Stimulated activated CD4-positive, alpha-beta T cell treated with anti-CD3 and anti-CD28 coated beads, Interleukin-2, amount 100 ng/mL, for 48 hours (primary cell): ENCODE measurements around the gene RHOC.
A peak's percentile ranks its signal among the peaks of the same experiment; 100 is the strongest.

ENCODE experiments used
- DNase-seq, 2 donors: peaks; one replicate each; pipeline ENCODE4 v3.0.0-alpha.2; 2020

Gene RHOC

DNA sequence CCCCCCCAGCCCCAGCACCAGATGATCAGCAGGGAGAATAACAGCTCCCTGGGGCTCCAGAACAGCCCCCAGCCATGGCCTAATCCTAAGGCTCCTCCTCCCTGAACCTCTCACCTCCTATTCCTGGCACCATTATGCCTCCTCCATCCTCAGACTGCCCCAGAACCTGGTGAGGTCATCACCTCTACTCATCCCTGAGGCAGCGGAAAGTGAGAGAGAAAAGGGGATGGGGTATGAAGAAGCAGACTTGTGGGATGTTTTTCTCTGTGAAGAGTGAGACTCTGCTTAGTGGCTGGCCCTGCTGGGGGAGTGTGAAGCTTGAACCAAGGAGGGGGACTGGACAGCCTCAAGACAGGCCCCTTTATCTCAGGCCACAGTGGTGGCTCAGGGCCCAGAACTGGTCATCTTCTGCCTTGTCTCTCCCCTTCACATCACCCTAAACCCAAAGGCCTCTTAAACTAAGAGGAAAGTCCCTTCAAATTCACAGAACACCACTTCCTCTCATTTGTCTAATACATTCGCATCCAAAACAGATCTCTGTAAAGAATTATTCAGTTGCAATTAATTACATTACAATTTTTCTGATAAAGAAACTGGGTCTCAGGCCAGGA is 10.4 kb upstream of the RHOC start:
- DNase-seq, result no peak

- DNase-seq, result peak; percentile 79 to 81
These were observed 9.3 kb upstream of the RHOC start for GRCh38 chr1:112716133-112716720.

DNA sequence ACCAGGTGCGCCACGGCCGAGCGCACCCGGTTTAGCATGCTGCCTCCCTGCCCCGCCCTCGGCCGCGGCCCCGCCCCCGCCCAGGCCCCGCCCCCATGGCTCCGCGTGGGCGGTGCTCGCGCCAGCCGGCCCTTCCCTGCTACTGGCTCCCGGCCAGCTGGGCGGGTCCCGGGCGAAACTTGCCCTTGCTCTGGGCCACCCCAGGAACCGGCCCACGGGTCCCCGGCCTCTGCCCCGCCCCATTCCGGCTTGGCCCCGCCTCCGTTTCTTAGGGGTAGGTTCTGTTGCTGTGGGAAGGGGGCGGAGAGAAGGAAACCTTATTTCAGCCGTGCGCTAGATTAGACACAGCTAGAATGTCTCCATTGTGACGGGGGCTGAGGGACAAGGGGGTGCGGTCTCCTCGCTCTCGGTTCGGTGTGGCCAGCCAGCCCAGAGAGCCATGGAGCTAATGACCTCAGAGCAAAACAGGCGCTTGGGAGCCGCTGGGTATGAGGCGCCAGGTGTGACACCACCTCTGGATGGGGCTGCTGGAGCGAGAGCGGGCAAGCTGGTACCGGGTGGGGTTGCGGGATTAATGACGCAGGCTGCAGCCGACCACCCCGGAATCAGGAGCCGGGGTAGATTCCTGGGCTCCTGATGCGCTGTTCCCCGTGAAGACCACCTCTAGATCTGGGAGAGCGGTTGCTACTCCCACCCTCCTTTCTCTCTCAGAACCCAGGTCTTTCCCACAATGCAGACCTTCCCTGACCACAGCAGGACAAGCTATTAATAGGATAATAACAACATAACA is 8.5 kb upstream of the RHOC start, which contains the start of gene PPM1J:
PPM1J (minus strand) TSS at position 69 of the 790 bp plus-strand sequence; CDS start at position 38, 31 bp downstream.
- DNase-seq, result peak; percentile 95

DNA sequence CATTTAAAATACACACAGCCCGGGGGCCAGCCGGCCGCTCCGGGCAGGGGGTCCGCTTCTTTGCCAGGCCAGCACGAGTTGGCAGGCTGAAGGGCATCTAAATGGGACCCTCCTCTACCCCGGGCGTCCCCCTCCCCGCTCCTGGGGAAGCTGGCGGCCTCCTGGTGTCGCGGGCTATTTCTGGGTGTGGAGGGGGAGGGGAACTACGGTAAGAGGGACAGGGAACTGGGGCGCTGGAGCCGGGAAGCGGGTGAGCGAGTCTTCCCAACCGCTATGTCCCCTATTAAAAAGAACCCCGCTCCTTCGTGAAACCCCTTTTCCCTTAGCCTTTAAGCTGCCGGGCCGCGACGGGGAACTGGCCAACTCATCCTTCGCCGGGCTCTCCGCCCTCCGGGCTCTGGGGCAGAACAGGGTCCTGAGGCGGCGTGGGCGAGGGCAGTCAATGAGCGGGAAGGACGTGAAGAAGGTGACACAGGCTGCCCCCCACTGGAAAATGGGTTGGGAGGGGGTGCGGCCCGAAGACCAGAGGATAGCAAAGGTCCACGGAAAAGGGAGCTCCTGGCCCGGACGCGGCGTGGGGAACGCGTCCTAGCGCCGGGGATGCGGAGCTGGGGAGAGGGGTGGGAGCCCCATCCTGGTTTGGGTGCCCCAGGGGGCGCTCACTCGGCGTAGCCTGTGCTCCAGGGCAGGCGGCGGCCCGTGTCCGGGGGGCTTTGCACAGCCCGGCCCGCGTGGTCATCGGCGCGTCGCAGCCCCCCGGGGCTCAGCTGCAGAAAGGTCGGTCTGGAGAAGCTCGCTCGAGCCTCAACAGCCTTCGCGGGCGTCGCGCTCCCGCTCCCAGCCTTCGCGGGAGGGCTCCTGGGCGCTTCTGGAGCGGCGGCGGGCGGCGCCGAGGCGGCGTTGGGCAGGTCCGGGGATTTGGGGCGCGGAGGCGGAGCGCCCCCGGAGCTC is 7.7 kb upstream of the RHOC start:
- no peak for DNase-seq

DNA sequence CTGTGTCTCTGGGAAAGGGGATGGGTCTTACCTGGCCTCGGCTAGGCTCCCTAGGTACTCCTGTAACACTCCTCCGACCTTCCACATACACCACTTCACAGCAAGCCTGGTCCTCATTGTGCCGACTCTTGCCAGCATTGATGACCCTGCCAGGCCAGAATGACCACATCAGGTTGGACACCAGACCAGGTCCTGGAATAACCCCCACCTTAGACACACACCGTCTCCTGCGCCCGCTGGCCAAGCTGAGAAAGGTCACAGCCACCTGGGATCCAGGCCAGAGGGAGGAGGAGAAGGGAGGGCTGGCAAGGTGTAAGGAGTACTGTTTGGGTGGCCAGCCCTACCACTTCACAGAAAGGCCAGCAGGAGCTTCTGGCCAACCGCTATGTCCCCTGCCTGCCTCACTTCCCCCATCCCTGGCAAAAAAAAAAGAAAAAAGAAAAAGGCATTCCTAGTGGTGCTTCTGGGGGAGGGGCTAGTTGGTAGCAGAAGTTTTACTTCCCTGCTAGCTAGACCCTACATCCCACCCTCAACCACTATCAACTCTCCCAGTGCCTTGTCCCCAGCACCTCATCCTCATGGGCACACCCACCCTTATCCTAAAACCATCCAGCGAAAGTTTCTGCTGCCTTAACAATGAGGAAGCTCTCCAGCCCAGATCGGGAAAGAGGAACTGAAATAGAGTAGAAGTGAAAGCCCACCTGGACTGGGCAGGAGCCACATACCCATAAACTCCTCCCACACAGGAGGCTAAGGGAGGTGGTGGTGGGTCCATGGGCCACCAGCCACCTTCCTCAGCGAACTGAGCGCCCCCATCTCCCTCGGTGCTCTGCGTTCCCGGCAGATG is 6.8 kb upstream of the RHOC start:
- no peak for DNase-seq

- no peak for DNase-seq
These were observed 5.8 kb upstream of the RHOC start for GRCh38 chr1:112712701-112713128.

GRCh38 chr1:112712191-112712590 is 5.3 kb upstream of the RHOC start:
- DNase-seq, result no peak

DNA sequence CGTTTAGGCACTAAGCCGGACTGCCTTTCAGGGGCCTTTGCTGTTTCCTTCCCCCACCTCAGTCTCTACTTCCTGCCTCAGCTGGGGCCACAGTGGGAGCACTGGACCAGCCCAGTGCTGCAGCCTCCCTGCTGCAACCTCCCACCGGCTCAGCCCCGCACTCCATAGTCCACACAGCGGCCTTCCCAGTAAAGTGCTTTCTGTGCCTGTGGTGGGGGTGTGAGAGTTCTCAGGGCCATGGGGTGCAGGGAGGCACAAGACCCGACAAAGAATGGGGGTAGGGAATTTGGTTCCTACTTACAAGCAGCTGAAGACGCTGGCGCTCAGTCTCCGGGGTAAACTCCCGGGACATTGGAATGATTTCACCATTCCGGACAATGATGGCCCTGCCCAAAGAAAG is 4.7 kb upstream of the RHOC start:
- DNase-seq, result no peak

- DNase-seq, result no peak
These were observed 4.1 kb upstream of the RHOC start for GRCh38 chr1:112711041-112711440.

DNA sequence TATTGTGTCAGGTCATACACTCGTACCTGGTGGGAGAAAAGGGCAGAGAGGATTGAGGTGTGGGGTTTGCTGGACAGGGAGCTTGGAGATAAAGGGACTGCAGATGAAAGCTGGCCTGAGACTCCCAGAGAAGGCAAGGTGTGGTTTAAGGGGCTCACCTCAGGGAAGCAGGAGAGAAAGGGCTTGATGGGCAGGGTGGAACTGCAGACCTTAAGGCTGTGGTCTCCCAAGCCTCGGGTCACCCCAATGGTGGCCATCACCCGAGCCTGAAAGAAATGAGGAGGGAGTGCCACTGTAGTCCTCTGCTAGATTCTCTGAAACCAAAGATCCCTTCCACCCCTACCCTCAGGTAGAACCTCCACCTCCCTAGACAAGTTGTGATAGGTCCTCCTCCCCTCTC is 3.7 kb upstream of the RHOC start:
- no peak for DNase-seq

- no peak for DNase-seq
These were observed 3.2 kb upstream of the RHOC start for GRCh38 chr1:112710159-112710558.

DNA sequence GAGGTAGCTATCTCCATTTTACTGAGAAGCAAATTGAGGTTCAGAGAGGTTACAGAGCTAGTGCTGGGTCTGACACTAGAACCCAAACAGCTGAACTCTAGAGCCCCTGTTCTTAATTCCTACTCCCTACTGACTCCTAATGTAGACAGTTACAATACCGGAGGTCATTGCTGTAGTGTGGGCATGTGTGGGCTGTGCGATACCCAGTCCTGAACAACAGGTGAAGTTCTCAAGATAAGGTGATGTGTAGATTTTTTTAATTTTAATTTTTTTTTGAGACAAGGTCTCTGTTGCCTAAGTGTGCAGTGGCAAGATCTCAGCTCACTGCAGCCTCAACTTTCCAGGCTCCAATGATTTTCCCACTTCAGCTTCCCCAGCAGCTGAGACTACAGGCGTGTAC is 1.6 kb upstream of the RHOC start:
- DNase-seq, result no peak

DNA sequence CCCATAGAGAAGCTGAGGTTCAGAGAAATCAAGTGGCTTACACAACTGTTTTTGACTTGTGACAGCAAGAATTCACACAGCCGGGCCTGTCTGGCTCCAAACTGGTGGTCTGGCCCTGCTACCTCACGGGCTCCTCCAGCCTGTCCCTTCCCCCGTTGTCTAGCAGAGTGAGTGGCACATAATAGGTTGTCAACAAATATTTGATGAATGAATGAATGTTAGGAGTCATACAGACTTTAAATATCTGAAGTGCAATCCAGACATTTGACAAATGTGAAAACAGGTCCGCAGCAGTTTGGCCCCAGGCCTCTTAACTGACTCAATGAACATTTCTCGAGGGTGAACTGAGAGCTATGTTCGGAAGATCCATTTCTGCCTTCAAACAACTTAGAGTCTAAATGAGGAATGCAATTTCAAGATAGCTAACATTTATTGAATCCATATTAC is 1.1 kb upstream of the RHOC start:
- no peak for DNase-seq

DNA sequence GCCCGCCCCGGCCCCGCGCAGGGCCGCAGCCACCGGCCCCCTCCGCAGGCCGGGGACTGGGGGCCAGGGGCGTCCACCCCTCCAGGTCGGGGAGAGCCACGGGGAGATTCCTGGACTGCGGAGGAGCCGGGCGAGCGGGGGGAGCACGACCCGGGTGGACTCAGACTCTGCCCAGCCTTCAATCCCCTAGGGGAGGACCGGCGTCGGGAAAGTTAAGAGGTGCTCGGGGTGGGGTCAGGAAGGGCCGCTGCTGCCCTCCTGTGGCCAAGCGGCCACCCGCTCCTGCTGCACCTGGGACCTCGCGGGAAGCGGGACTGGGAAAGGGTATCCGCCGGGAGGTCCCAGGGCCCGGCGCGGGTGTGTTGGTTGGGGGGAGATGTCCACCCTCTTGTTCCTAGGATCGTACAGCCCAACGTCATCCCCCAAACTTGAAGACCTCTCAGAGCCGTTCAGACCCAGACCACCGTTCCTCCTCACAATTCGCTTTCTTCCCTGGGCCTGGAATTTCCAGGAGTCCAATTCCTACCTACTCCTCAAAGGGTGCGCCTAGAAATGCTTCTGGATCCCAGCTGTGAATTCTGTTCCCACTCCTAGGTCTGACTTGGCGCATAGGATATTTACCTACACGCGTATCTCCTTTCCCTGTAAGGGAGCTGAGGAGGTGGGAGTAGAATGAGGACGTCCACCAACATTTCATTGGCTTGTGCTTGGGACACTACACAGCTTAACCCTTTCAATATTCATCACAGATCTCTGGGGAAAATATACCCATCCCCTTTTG is 484 bp upstream of the RHOC start:
- DNase-seq, result peak in 1 of 2 donors; percentile 64

DNA sequence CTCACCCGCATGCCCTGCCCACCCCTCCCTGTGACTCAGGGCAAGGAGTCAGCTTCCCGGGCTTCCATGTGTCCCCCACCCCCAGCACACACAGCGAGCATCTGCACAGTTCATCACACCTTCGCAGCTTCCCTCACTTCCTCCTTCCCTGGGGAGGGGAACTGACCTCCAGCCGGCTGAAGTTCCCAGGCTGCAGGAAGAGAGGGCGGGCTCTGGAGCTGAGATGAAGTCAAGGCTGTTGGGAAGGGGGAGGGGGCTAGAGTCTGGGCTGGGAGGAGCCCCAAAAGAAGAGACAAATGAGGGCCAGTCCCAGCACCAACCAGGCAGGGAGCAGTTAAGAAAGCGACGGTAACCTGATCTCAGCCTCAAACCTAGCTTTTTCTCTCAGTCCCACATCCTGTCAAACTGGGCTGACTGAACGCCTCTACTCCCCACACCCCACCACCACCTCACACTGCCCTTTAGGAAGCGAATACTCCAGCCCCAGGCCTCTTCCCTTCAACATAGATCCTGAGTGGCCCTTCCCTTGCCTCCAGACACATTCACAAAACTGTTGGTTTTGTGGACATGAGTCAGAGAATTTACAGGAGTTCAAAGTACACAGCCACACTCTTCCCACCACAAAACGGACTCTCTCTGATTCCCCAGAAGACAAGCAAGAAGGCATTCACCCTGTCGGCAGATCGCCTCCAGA is 1.8 kb downstream of the RHOC start:
- peak in 1 of 2 donors; percentile 48 for DNase-seq

DNA sequence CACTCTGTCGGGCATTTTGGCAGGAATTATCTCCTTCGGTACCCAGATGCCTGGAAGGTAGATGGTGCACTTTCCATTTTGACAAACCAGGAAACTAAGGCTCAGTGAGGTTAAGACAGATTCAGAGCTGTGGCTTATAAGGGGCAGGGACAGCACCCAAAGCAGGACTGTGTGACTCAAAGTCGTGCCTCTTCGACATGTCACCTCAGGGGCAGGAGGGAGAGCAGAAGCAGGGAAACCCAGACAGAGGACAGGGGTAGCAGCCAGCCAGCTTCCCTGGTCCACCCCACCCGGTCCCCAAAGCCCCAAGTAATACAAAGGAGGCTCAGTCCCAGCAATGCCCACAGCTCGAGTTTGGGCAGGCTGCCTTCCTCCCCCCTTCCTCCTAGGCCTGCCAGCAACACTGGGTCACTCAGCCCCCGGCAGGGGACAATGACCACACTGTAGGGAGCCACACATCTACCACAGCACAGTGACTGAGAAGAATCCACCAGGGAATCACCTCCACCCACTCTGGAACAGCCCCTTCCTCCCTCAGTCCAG is 2.5 kb downstream of the RHOC start:
- DNase-seq, result no peak

GRCh38 chr1:112703706-112704105 is 3.2 kb downstream of the RHOC start:
- no peak for DNase-seq

GRCh38 chr1:112702420-112703261 is 4.3 kb downstream of the RHOC start:
- DNase-seq, result no peak

GRCh38 chr1:112702067-112702395 is 4.9 kb downstream of the RHOC start:
- no peak for DNase-seq
